ENCODE data around the gene STEAP1B. TPM values are rescaled to one million over a fixed set of nuclear protein-coding genes. Genes with fewer than 3 reads are reported as not detected.

The STEAP1B gene
- total RNA-seq, 2 experiments from 2014 or later: 0.69 to 2.1 TPM

- H3K4me1 ChIP-seq (ENCODE audit: insufficient read depth, low read length, poor library complexity, severe bottlenecking): peaks cover 7% of the 10 kb centered on the region
- no peak overlapping the region for H3K4me3 ChIP-seq (ENCODE audit: low read depth, low read length, poor library complexity, severe bottlenecking)
- H3K9me3 ChIP-seq (ENCODE audit: low read length): peaks cover 17% of the 10 kb centered on the region; the same call in 1 of the 2 replicates
- no peaks in the 10 kb centered on the region for H4K20me1 ChIP-seq (ENCODE audit: insufficient read depth, low read length)
- no peaks in the 10 kb centered on the region; the same call in 1 of the 2 replicates for H3K36me3 ChIP-seq (ENCODE audit: insufficient read depth, low read length)
- DNase-seq (ENCODE audit: low spot score): no peak
- BruUV-seq (replicated peaks): no TSS peak
- no peaks in the 10 kb centered on the region for H3K79me2 ChIP-seq (ENCODE audit: insufficient read depth, low read depth, low read length)
- no peaks in the 10 kb centered on the region for H3K9me2 ChIP-seq (ENCODE audit: insufficient read depth, low read length)
- no peak overlapping the region for H3K4me2 ChIP-seq (ENCODE audit: low read length)
- intact Hi-C loops (cut with micrococcal nuclease; ENCODE audit: unreplicated experiment): no loop called here
- CTCF ChIA-PET (ENCODE audit: unreplicated experiment): interaction anchor here (0.7 to 1.2 kb wide), 3 partner anchors 13 to 359 kb away, joined by 3 read pairs; no protein-coding TSS in a partner anchor
- no peak for TF ChIP-seq EZH2phosphoT487 (IDR thresholded peaks at IDR 0.05; ENCODE audit: borderline replicate concordance, low read depth, low read length)
- no peak for TF ChIP-seq CTCF (conservative IDR thresholded peaks at IDR 0.05; ENCODE audit: low read length)
- POLR2A ChIA-PET: interaction anchor here (0.8 to 2.1 kb wide), 8 partner anchors 10 to 356 kb away, joined by 3 to 11 read pairs (median 5); no protein-coding TSS in a partner anchor
- no peak overlapping the region for H3K27ac ChIP-seq (ENCODE audit: low read depth, low read length, poor library complexity, severe bottlenecking)
- no peak overlapping the region for H2AFZ ChIP-seq (ENCODE audit: low read length)
Observed at GRCh38 chr7:22468609-22469008, 31.4 kb downstream of the STEAP1B start.

- no peak overlapping the region for H3K4me3 ChIP-seq (ENCODE audit: low read depth, low read length, poor library complexity, severe bottlenecking)
- H3K79me2 ChIP-seq (ENCODE audit: insufficient read depth, low read depth, low read length): no peaks in the 10 kb centered on the region
- no peaks in the 10 kb centered on the region for H3K9me2 ChIP-seq (ENCODE audit: insufficient read depth, low read length)
- BruUV-seq (replicated peaks): no TSS peak
- DNase-seq (ENCODE audit: low spot score): no peak
- CTCF ChIA-PET (ENCODE audit: unreplicated experiment): no interaction called here
- H3K36me3 ChIP-seq (ENCODE audit: insufficient read depth, low read length): no peaks in the 10 kb centered on the region; the same call in 1 of the 2 replicates
- no peak overlapping the region for H3K27ac ChIP-seq (ENCODE audit: low read depth, low read length, poor library complexity, severe bottlenecking)
- H3K4me1 ChIP-seq (ENCODE audit: insufficient read depth, low read length, poor library complexity, severe bottlenecking): peaks cover 2% of the 10 kb centered on the region
- intact Hi-C loops (cut with micrococcal nuclease; ENCODE audit: unreplicated experiment): no loop called here
- H4K20me1 ChIP-seq (ENCODE audit: insufficient read depth, low read length): no peaks in the 10 kb centered on the region
- POLR2A ChIA-PET: interaction anchor here (0.9 to 1.5 kb wide), 3 partner anchors 10 to 525 kb away, joined by 3 to 8 read pairs (median 3); no protein-coding TSS in a partner anchor
- no peak overlapping the region for H2AFZ ChIP-seq (ENCODE audit: low read length)
- peaks cover 17% of the 10 kb centered on the region; the same call in 1 of the 2 replicates for H3K9me3 ChIP-seq (ENCODE audit: low read length)
- TF ChIP-seq EZH2phosphoT487 (IDR thresholded peaks at IDR 0.05; ENCODE audit: borderline replicate concordance, low read depth, low read length) (no peak), CTCF (conservative IDR thresholded peaks at IDR 0.05; ENCODE audit: low read length) (no peak)
- H3K4me2 ChIP-seq (ENCODE audit: low read length): no peak overlapping the region
Observed at GRCh38 chr7:22464299-22464698, 35.7 kb downstream of the STEAP1B start.

GRCh38 chr7:22460363-22460988 lies 39.5 kb downstream of the STEAP1B start:
- BruUV-seq (replicated peaks): no TSS peak
- no peak for TF ChIP-seq CTCF (conservative IDR thresholded peaks at IDR 0.05; ENCODE audit: low read length)
- no peak for TF ChIP-seq EZH2phosphoT487 (IDR thresholded peaks at IDR 0.05; ENCODE audit: borderline replicate concordance, low read depth, low read length)
- H2AFZ ChIP-seq (ENCODE audit: low read length): no peak overlapping the region
- no peaks in the 10 kb centered on the region for H3K79me2 ChIP-seq (ENCODE audit: insufficient read depth, low read depth, low read length)
- H3K9me3 ChIP-seq (ENCODE audit: low read length): 0 out of 2 replicates have a peak, but pooled peaks cover 5% of the 10 kb centered on the region
- no peaks in the 10 kb centered on the region for H3K9me2 ChIP-seq (ENCODE audit: insufficient read depth, low read length)
- DNase-seq (ENCODE audit: low spot score): no peak
- ChIA-PET POLR2A (interaction anchor here (0.6 to 1.3 kb wide), 9 partner anchors 9 to 271 kb away, joined by 3 to 8 read pairs (median 3); no protein-coding TSS in a partner anchor), CTCF (ENCODE audit: unreplicated experiment) (no interaction called here)
- H3K27ac ChIP-seq (ENCODE audit: low read depth, low read length, poor library complexity, severe bottlenecking): no peak overlapping the region
- no peaks in the 10 kb centered on the region for H3K36me3 ChIP-seq (ENCODE audit: insufficient read depth, low read length)
- H4K20me1 ChIP-seq (ENCODE audit: insufficient read depth, low read length): no peaks in the 10 kb centered on the region
- no peak overlapping the region for H3K4me2 ChIP-seq (ENCODE audit: low read length)
- H3K4me1 ChIP-seq (ENCODE audit: insufficient read depth, low read length, poor library complexity, severe bottlenecking): no peaks in the 10 kb centered on the region
- intact Hi-C loops (cut with micrococcal nuclease; ENCODE audit: unreplicated experiment): no loop called here
- no peak overlapping the region for H3K4me3 ChIP-seq (ENCODE audit: low read depth, low read length, poor library complexity, severe bottlenecking)
